Measurements from ENCODE around the gene AKTIP.

- TF ChIP-seq GATA3 (IDR thresholded peaks at IDR 0.05; ENCODE audit: low read depth, low read length) (no peak), GATA2 (IDR thresholded peaks at IDR 0.05; ENCODE audit: low read depth, low read length) (no peak)
Measured at GRCh38 chr16:53498984-53499383, 4.0 kb downstream of the AKTIP start.
